Right ventricle myocardium superior (tissue), 1 donor: ENCODE measurements around the gene FAM227A. TPM values are rescaled to one million over a fixed set of nuclear protein-coding genes. Genes with fewer than 3 reads are reported as not detected.

Source experiments
- ATAC-seq: fragments of 200-7000 bp; cut with Tn5 transposase; one replicate; pipeline ENCODE4 v1.9.1; 2020; ENCODE audit warnings: mild to moderate bottlenecking; ENCODE audit not compliant: poor library complexity
- DNase-seq: peaks from one replicate; pipeline ENCODE4 v3.0.0-alpha.2; 2020
- intact Hi-C: fragments of 100-400 bp; cut with DNase I; formaldehyde crosslinking; loops from one replicate; pipeline ENCODE4 v1.11.2; 2022
- total RNA-seq: library from RNA; stranded (reverse); fragmentation: NEBNext Ultra II Directional; extraction: Animal tissue kit (Norgen Biotek cat#: 25700); gene quantifications from one replicate; pipeline ENCODE4 v1.2.1, GENCODE V29; 2021
- donor health status: DM: no; HTN: yes; CAD: no; lungs with severe emphysema.

Gene FAM227A
- total RNA-seq, 1 donor from 2014 or later: 0.43 TPM

DNA sequence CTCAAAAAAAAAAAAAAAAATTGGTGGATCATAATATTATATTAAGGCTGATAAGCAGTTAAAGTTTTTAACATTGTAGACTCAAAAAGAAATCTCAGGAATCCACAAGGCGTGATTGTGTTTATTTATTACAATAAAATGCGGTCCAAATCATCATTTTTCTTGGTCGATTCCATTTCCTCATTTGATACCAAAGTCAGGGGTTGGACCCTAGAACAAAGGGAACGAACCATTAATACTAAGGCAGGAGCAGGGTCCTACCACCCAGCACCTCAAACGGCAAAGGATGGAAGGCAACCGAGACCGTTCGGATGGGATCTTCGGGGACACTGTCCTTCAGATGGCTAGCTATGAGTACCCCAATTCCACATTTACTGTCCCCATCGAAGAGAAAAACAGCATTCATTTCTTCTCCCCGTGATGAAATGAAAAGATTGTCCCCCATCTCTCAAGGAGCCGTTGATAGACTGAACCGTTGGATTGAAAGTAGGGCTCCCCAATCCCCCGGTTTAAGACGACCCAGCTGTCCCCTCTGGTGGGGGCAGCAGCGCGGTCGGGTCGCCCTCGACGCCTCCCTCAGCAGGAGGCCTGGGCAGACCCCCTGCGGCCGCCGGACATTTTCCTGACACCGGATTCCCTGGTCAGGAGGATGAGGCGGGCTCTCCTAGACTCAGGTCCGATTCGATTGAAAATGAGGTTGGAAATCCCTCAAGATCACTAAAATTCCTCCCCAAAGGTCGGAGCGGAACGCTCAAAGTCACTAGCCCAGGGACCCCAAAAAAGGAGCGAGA, 86.8 kb downstream of the FAM227A start:
- intact Hi-C loops: loop anchor here (10.0 kb wide), 1 partner anchor 55 kb away; no protein-coding TSS in a partner anchor
- ATAC-seq (peak; percentile 11), DNase-seq (no peak)

DNA sequence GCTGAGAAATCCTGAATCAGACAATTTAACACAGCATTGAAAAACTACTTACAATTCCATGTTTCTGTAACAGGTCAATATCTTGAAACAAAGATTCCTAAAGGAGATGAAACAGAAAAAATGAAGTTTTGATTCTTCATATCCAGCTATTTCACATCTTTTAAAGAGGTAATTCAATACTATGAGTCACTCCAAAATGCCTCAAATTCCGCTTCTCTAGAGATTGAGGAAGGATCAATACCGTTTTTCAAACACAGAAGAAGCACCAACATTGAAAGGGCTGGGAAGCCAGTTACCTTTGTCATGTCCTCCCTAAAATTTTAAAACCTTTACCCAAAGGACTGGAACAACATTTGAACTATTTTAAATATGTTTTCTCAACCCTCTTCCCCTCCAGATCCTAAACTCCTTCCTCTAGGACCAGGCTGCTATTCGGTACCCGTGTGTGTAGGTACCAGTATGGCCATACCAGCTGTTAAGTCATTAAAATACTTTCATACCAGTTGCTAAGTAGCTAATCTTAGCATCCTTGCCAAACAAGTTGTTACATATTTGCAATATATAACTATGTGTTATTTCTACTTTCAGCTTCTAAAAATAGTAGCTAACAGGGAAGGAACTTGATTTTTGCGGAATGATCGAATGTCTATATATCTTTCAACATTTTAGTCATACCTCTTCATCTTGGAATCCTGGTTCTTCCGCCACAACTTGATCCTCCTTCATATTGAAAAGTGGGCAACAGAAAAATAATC, 88.5 kb downstream of the FAM227A start:
- intact Hi-C loops: loop anchor here (10.0 kb wide), 1 partner anchor 53 kb away; no protein-coding TSS in a partner anchor
- ATAC-seq (no peak), DNase-seq (no peak)

DNA sequence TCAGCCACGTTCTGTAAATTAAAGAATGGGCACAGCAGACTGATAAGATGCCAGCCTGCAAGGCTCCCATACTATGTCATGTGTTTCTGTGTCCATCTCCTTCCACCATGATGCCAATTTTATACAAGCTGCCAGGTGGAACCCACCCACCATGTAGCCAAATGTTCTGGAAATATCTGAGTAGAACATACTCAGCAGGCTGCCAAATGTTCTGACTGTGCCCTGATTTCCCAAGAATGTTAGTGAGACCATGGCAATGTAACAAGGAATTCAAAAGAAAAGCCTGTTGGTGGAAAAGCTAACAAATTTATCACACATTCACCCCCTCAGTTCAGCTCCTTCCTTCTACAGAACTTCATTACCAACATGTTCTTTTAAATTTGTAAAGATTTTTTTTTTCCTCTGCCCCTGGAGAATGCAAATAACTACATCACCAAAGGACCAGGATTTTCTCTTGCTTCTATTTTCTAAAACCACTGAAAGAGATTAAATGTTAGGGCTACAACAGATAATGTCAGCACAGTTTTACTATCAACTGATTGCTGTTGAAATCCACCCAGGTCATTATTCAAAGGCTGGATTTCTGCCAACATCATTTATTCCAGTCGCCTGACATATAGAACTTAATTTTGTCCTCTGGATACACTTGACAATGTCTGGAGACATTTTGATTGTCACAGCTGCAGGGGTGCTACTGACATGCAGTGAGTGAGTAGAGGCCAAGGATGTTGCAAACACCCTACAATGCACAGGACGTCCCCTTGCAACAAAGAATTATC, 89.3 kb downstream of the FAM227A start:
- no peak for DNase-seq
- intact Hi-C loops: loop anchor here (10.0 kb wide), 1 partner anchor 52 kb away; no protein-coding TSS in a partner anchor

DNA sequence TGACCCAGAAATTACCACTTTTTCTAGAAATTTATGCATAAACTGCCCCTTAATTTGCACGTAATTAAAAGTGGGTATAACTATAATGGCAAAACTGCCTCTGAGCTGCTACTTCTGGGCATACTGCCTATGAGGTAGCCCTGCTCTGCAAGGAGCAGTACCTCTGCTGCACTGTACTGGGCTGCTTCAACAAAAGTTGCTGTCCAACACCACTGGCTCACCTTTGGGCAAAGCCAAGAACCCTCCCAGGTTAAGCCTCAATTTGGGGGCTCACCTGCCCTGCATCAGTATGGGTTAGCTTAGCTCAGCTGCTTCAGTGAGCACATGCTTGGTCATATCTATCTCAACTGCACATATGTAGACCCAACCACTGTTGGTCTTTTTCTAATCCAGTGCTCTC, 90.8 kb downstream of the FAM227A start:
- intact Hi-C loops: loop anchor here (10.0 kb wide), 1 partner anchor 51 kb away; no protein-coding TSS in a partner anchor
- ATAC-seq: no peak
- DNase-seq: no peak

More for the DNA sequence above, 89.3 kb downstream of the FAM227A start:
- no peak for ATAC-seq

DNA sequence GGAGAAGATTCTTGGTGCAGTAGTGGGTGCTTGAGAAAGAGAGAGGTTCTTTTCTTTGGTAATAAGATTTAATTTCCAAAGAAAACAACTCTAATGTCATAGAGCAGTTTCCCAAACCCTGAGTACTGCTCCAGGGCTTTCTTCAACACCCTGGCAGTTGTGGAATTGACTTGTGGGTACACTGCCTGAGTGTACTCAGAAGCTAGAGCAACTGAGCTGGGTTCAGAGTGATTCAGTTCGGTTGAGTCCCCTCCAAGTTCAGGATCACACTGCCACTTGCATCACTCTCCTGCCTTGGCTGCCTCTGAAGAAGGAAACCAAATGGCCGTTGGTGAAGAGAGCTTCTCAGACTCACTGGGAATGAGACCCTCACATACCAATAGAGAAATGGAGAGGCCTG, 91.5 kb downstream of the FAM227A start:
- no peak for ATAC-seq
- intact Hi-C loops: loop anchor here (10.0 kb wide), 1 partner anchor 50 kb away; no protein-coding TSS in a partner anchor
- DNase-seq: no peak

DNA sequence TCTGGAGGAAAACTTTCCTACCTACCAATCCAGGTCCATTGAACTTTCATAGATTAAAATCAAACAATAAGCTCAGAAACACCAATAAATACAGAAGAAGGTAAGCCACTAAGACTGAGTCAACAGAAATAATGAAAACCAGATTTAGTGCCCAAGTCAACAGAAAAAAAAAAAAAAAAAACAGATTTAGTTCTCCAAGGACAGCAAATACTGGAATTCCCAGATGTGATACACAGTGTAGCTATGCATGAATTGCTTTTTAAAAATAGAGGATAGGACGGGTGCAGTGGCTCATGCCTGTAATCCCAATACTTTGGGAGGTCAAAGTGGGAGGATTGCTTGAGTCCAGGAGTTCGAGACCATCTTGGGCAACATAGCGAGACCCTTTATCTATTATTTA, 101.9 kb downstream of the FAM227A start:
- ATAC-seq: no peak
- intact Hi-C loops: no loop called here

DNA sequence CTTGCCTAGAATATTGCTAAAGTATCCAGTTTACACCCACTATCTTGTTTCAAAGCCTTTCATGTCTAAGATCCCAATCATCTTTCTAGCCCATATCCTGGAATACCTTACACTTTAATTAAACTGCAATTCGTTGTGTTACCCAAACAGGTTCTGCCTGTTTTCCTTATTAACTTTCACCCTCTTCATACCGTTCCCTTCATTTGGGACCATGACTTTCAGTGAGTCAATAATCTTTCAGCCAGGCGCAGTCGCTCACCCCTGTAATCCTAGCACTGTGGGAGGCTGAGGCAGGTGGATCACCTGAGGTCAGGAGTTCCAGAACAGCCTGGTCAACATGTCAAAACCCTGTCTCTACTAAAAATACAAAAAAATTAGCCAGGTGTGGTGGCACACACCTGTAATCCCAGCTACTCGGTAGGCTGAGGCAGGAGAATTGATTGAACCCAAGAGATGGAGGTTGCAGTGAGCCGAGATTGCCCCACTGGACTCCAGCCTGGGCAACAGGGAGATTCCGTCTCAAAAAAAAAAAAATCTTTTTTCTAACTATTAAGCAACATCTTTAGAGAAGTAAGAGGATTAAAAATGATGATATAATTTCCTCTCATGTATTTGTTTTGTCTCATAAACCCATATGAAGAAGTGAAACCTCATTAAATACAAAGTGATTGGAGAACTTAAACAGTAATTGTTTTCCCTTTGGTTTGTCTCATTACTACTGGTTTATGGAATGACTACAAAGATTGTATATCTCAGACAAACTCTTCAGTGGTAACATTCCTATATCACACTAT, 106.9 kb downstream of the FAM227A start:
- ATAC-seq (no peak), DNase-seq (no peak)
- intact Hi-C loops: no loop called here

More for the DNA sequence above, 101.9 kb downstream of the FAM227A start:
- DNase-seq: no peak

DNA sequence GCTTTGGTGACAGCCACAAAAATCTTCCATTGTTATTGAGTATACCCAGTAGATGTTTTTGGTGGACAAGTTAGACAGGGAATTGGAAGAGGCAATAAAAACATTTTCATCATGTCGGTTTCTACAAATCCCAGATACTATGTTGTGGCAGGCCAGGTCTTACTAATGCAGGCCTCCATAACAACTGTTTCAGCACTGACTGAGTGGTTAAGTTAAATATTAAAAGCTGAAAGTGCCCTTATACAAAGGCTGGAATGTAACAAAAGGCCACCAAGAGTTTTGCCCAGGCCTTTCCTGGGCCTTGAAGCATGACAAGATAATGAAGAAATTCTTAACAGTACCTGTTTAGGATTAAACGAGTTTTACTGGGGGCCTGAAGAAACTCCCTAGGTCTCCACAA, 115.5 kb downstream of the FAM227A start:
- intact Hi-C loops: no loop called here
- ATAC-seq (no peak), DNase-seq (no peak)

DNA sequence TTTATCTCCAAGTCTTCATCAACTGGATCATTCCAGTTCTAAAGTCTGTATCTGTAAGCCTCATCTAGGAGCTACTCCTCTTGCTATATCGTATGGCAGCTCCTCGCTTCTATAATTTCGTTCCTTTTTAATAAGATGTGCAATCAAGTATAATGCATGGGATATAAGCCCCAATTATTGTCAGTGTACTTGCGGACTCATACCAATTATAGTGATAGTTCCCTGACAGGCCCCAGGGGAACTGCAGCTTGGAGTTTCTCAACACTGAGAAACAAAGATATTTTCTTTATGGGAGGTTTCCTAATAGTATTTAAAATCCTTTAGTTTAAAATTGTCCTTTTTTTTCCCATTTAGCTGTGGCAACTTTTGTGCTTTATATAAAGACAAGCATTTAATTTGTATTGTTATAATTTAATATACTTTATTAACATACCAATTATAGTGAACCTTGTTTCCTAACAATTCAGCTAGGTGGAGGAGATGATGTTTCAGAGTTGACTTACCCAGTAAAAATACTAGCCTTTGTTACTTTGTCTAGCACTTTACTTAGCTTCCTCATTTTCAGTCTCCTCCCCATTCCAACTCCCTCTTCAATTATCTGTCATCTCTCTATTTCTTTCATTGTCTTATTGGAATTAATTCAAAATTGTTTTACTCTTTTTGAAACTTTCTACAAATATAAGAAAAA, 124.8 kb downstream of the FAM227A start:
- ATAC-seq (no peak), DNase-seq (no peak)
- intact Hi-C loops: no loop called here

Other genes with a start within 250 kb of the FAM227A start
- gene KCNJ4, start 201.2 kb downstream of the FAM227A start, total RNA-seq: 16.6 TPM
- gene KDELR3, start 188.3 kb downstream of the FAM227A start, total RNA-seq: 3.1 TPM
- gene DDX17, start 150.1 kb downstream of the FAM227A start, total RNA-seq: 193 TPM
- 0.56 TPM for gene DMC1, start 86.2 kb downstream of the FAM227A start, total RNA-seq
- 38.3 TPM for gene CBY1, start 246 bp upstream of the FAM227A start, total RNA-seq
- gene TOMM22, start 25.6 kb upstream of the FAM227A start, total RNA-seq: 60.9 TPM
- 17.2 TPM for gene JOSD1, start 44.6 kb upstream of the FAM227A start, total RNA-seq
- gene GTPBP1, start 49.6 kb upstream of the FAM227A start, total RNA-seq: 30.6 TPM
- 117 TPM for gene SUN2, start 99.6 kb upstream of the FAM227A start, total RNA-seq
- gene DNAL4, start 137.8 kb upstream of the FAM227A start, total RNA-seq: 12.2 TPM
- gene NPTXR, start 187.6 kb upstream of the FAM227A start, total RNA-seq: 16.8 TPM
- 36.1 TPM for gene CBX6, start 215.8 kb upstream of the FAM227A start, total RNA-seq